Thyroid gland (tissue), 4 donors: ENCODE measurements around the gene CAPN5. TPM values are rescaled to one million over a fixed set of nuclear protein-coding genes. Genes with fewer than 3 reads are reported as not detected.

Source experiments
- DNase-seq, 2 donors: peaks; one replicate each; pipeline ENCODE4 v3.0.0-alpha.2; 2019
- H3K27ac ChIP-seq, 3 donors: fragments of 200-600 bp; sonication (generic); 1 replicate in 2 of 3; 2 replicates in 1 of 3; pipeline ENCODE4 v1.5.1; 2016 to 2019; ENCODE audit warnings: mild to moderate bottlenecking in 1 of 3, moderate library complexity in 1 of 3
- H3K27me3 ChIP-seq: fragments of 200-600 bp; sonication (generic); one replicate; pipeline ENCODE4 v1.5.1; 2019
- H3K36me3 ChIP-seq, 2 donors: fragments of 200-600 bp; sonication (generic); one replicate each; pipeline ENCODE4 v1.5.1; 2016 to 2019
- H3K4me1 ChIP-seq, 2 donors: fragments of 200-600 bp; sonication (generic); one replicate each; pipeline ENCODE4 v1.5.1; 2017 to 2019
- H3K4me3 ChIP-seq, 3 donors: fragments of 200-600 bp; sonication (generic); replicated peaks in 1 of 3; 1 replicate in 2 of 3; 2 replicates in 1 of 3; pipeline ENCODE4 v1.5.1; 2016; ENCODE audit warnings: mild to moderate bottlenecking in 1 of 3
- H3K9me3 ChIP-seq: fragments of 200-600 bp; sonication (generic); one replicate; pipeline ENCODE4 v1.5.1; 2017
- CTCF ChIP-seq, 6 experiments: fragments of 200-600 bp in 3 of 6; fragments of 450-650 bp in 3 of 6; sonication (generic) in 3 of 6; IDR thresholded peaks; one replicate each; pipeline ENCODE4 v1.5.1; 2016 to 2019; ENCODE audit warnings: antibody characterized with exemption in 6 of 6, mild to moderate bottlenecking in 2 of 6, inconsistent platforms in 1 of 6, moderate library complexity in 1 of 6
- POLR2A ChIP-seq, 2 donors: fragments of 450-650 bp; IDR thresholded peaks; one replicate each; pipeline ENCODE4 v1.6.1; 2017; ENCODE audit warnings: antibody characterized with exemption in 2 of 2, mild to moderate bottlenecking in 2 of 2, moderate library complexity in 1 of 2
- whole genome bisulfite sequencing, 2 donors: methylation state at CpG; one replicate each; pipeline ENCODE4 v1.1.5; 2017; 5-methylcytosine and 5-hydroxymethylcytosine counted together
- intact Hi-C: fragments of 100-400 bp; cut with DNase I; formaldehyde crosslinking; loops from one replicate; pipeline ENCODE4 v1.15.1; 2023
- total RNA-seq, 4 donors: library from RNA; depleted of rRNA; stranded (reverse); fragments of >200 nt; gene quantifications; one replicate each; pipeline ENCODE4 v1.2.3, GENCODE V29; 2016

The CAPN5 gene
- total RNA-seq, 4 donors from 2014 or later, result 3.0 to 5.6 (median 4.1) TPM

DNA sequence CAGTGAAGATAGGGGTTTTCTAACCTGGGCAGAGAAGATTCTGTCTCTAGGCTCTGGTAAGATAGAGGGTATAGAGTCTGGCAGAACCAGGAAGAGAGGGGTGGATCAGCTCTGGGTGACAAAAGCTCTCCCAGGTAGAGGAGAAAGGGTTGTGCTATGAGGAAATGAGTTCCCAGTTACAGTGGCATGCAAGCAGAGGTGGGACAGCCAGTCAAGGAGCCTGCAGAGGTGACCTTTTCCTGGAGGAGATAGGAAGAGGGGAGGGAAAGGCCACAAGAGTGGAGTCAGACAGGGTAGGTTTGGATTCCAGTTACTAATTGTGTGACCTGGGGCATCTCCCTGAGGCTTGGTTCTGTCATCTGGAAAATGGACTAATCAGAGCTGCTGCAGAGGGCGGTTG is 3.4 kb upstream of the CAPN5 start:
- Histone ChIP-seq H3K27ac (no peak overlapping the region), H3K9me3 (no peaks in the 10 kb centered on the region), H3K4me1 (peaks cover 4 to 8% of the 10 kb centered on the region in 2 donors), H3K36me3 (no peaks in the 10 kb centered on the region), H3K4me3 (no peak overlapping the region), H3K27me3 (no peaks in the 10 kb centered on the region)
- WGBS, 2 donors, result 94 to 100% methylated on average over 1 of the region's 1 CpG
- intact Hi-C loops, result no loop called here
- no peak for DNase-seq
- TF ChIP-seq CTCF (IDR thresholded peaks at IDR 0.05) (no peak), POLR2A (IDR thresholded peaks at IDR 0.05) (no peak)

DNA sequence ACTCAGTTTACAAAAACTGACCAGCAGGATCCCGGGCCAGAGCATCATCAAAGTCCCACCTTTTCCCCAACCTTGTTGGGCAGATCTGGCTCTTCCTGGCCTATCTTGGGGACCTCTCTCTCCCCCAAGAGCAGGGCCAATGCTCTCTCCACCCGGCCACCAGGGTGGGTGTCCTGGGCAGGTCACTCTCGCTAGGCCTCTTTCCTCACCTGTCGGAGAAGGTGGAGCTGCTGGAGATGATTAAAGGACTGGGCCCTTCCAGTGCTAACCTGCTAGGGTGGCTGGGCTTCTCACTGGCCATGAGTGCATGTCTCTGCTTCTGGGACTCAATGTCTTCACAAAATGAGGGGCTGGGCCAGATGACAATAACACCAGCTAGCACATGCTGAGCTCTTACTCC is 2.9 kb upstream of the CAPN5 start:
- WGBS, 2 donors, result 90 to 95% methylated on average over 3 to 4 of the region's 4 CpGs
- Histone ChIP-seq H3K36me3 (no peaks in the 10 kb centered on the region), H3K27ac (no peak overlapping the region), H3K4me1 (peaks cover 4 to 8% of the 10 kb centered on the region in 2 donors), H3K4me3 (no peak overlapping the region), H3K9me3 (no peaks in the 10 kb centered on the region), H3K27me3 (no peaks in the 10 kb centered on the region)
- intact Hi-C loops, result no loop called here
- no peak for TF ChIP-seq CTCF (IDR thresholded peaks at IDR 0.05)
- no peak for TF ChIP-seq POLR2A (IDR thresholded peaks at IDR 0.05)
- DNase-seq, result no peak

- no peak overlapping the region for H3K27ac ChIP-seq
- DNase-seq, result no peak
Observed at GRCh38 chr11:77064648-77065217, 2.0 kb upstream of the CAPN5 start.

GRCh38 chr11:77065878-77066228 is 918 bp upstream of the CAPN5 start:
- WGBS, 2 donors, result 11 to 25% methylated on average over 14 of the region's 14 CpGs
- H3K27ac ChIP-seq, result peak overlapping the region; percentile 60 to 68 (median 67)
- H3K36me3 ChIP-seq, result no peaks in the 10 kb centered on the region
- peak overlapping the region; percentile 71 to 90 (median 71) for H3K4me3 ChIP-seq
- intact Hi-C loops, result no loop called here
- peaks cover 4 to 8% of the 10 kb centered on the region in 2 donors for H3K4me1 ChIP-seq
- DNase-seq, result peak; percentile 55 to 63
- H3K9me3 ChIP-seq, result no peaks in the 10 kb centered on the region
- no peaks in the 10 kb centered on the region for H3K27me3 ChIP-seq
- TF ChIP-seq CTCF (IDR thresholded peaks at IDR 0.05), result no peak
- TF ChIP-seq POLR2A (IDR thresholded peaks at IDR 0.05), result peak in 1 of 2 donors; percentile 44

More at GRCh38 chr11:77064648-77065217, 2.0 kb upstream of the CAPN5 start:
- no peaks in the 10 kb centered on the region for H3K27me3 ChIP-seq
- WGBS, 2 donors, result 90% methylated on average over 4 of the region's 4 CpGs
- intact Hi-C loops, result no loop called here
- no peaks in the 10 kb centered on the region for H3K9me3 ChIP-seq
- peaks cover 4 to 8% of the 10 kb centered on the region in 2 donors for H3K4me1 ChIP-seq
- H3K4me3 ChIP-seq, result no peak overlapping the region
- no peaks in the 10 kb centered on the region for H3K36me3 ChIP-seq
- no peak for TF ChIP-seq CTCF (IDR thresholded peaks at IDR 0.05)
- TF ChIP-seq POLR2A (IDR thresholded peaks at IDR 0.05), result no peak

GRCh38 chr11:77067861-77068443 is 1.2 kb downstream of the CAPN5 start:
- Histone ChIP-seq H3K4me1 (peaks cover 4 to 21% of the 10 kb centered on the region in 2 donors), H3K27ac (no peak overlapping the region), H3K27me3 (no peaks in the 10 kb centered on the region), H3K4me3 (no peak overlapping the region), H3K36me3 (no peaks in the 10 kb centered on the region), H3K9me3 (no peaks in the 10 kb centered on the region)
- TF ChIP-seq CTCF (IDR thresholded peaks at IDR 0.05), result no peak
- TF ChIP-seq POLR2A (IDR thresholded peaks at IDR 0.05), result no peak
- no peak for DNase-seq
- WGBS, 2 donors, result 86 to 90% methylated on average over 6 to 7 of the region's 8 CpGs
- intact Hi-C loops, result no loop called here
